Measurements from ENCODE around the gene XYLT1.

XYLT1 gene

DNA sequence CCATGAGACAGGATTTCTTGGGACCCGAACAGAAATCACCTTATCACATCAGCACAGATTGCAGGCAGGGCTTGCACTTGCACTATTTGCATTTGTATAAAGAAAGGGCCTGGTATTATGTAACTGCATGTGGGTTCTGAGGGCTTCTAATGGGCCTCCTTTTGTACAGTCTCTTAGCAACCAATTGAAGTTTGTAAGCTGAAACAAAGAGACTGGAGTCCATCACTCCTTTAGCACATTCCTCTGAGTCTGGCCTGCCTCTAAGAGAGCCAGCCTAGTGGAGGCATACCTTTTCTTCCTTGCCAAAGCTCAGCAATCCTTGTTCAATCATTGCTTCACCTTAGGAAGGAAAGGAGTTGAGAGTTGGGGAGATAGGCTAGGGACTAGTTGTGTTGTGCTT lies 387.1 kb downstream of the XYLT1 start:
- peaks cover 4% of the 10 kb centered on the region for H3K27me3 Mint-ChIP-seq (ENCODE audit: low read depth)
- H3K27ac Mint-ChIP-seq, result no peak overlapping the region
- H3K36me3 Mint-ChIP-seq (ENCODE audit: low read depth), result no peaks in the 10 kb centered on the region
- no peak for DNase-seq (ENCODE audit: low spot score)
- no peaks in the 10 kb centered on the region for H3K4me1 Mint-ChIP-seq (ENCODE audit: low read depth)
- no peaks in the 10 kb centered on the region for H3K9me3 Mint-ChIP-seq
- H3K4me3 Mint-ChIP-seq, result no peak overlapping the region

- no peaks in the 10 kb centered on the region for H3K4me1 Mint-ChIP-seq (ENCODE audit: low read depth)
- no peak overlapping the region for H3K27ac Mint-ChIP-seq
- no peaks in the 10 kb centered on the region for H3K9me3 Mint-ChIP-seq
- H3K4me3 Mint-ChIP-seq, result no peak overlapping the region
- H3K27me3 Mint-ChIP-seq (ENCODE audit: low read depth), result peaks cover 4% of the 10 kb centered on the region
- no peaks in the 10 kb centered on the region for H3K36me3 Mint-ChIP-seq (ENCODE audit: low read depth)
- no peak for DNase-seq (ENCODE audit: low spot score)
Observed at GRCh38 chr16:17082095-17082882, 388.5 kb downstream of the XYLT1 start.

- Mint-ChIP-seq H3K36me3 (ENCODE audit: low read depth) (no peaks in the 10 kb centered on the region), H3K4me3 (no peak overlapping the region), H3K27ac (no peak overlapping the region), H3K27me3 (ENCODE audit: low read depth) (peaks cover 4% of the 10 kb centered on the region), H3K9me3 (no peaks in the 10 kb centered on the region), H3K4me1 (ENCODE audit: low read depth) (no peaks in the 10 kb centered on the region)
- no peak for DNase-seq (ENCODE audit: low spot score)
Observed at GRCh38 chr16:17080105-17080504, 390.7 kb downstream of the XYLT1 start.

- Mint-ChIP-seq H3K27ac (no peak overlapping the region), H3K9me3 (no peaks in the 10 kb centered on the region), H3K36me3 (ENCODE audit: low read depth) (no peaks in the 10 kb centered on the region), H3K27me3 (ENCODE audit: low read depth) (peaks cover 4% of the 10 kb centered on the region), H3K4me3 (no peak overlapping the region), H3K4me1 (ENCODE audit: low read depth) (no peaks in the 10 kb centered on the region)
- no peak for DNase-seq (ENCODE audit: low spot score)
Observed at GRCh38 chr16:17078931-17079631, 391.7 kb downstream of the XYLT1 start.

DNA sequence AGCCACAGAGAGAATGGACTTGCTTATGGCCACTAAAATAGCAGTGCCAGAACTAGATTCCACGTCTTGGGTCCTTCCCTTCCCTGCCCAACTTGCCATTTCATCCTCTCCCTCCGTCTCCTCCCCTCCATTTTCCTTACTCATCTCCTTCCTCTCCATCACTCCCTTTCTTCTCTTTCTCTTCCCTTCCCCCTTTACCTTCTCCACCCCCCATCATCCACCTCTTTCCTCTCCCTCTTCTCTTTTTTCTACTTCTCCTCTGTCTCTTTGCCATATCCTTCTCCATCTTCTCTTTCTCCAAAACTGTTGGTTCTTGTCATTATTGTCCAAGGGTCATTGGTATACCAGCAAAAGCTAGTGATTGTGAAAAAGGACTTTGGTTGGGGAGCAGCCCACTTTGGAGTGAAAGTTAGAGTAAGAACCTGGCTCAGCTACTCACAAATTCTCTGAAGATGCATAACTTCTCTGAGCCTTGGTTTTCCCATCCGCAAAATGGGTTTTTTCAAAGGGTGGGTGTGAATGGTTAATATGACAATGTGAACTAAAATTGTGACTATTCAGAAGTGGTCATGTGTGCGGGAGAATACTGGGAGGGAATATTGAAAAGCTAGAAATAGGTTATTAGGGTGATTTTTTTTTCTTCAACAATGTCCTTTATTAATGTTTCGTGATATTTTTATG lies 393.8 kb downstream of the XYLT1 start:
- Mint-ChIP-seq H3K4me1 (ENCODE audit: low read depth) (no peaks in the 10 kb centered on the region), H3K27ac (no peak overlapping the region), H3K27me3 (ENCODE audit: low read depth) (peaks cover 6% of the 10 kb centered on the region), H3K36me3 (ENCODE audit: low read depth) (no peaks in the 10 kb centered on the region), H3K4me3 (no peak overlapping the region), H3K9me3 (no peaks in the 10 kb centered on the region)
- DNase-seq (ENCODE audit: low spot score), result no peak

- H3K27ac Mint-ChIP-seq, result no peak overlapping the region
- no peaks in the 10 kb centered on the region for H3K4me1 Mint-ChIP-seq (ENCODE audit: low read depth)
- no peaks in the 10 kb centered on the region for H3K9me3 Mint-ChIP-seq
- DNase-seq (ENCODE audit: low spot score), result no peak
- H3K27me3 Mint-ChIP-seq (ENCODE audit: low read depth), result peaks cover 6% of the 10 kb centered on the region
- H3K36me3 Mint-ChIP-seq (ENCODE audit: low read depth), result no peaks in the 10 kb centered on the region
- no peak overlapping the region for H3K4me3 Mint-ChIP-seq
Observed at GRCh38 chr16:17076092-17076754, 394.5 kb downstream of the XYLT1 start.

GRCh38 chr16:17072104-17072503 lies 398.7 kb downstream of the XYLT1 start:
- Mint-ChIP-seq H3K4me3 (no peak overlapping the region), H3K27me3 (ENCODE audit: low read depth) (peaks cover 3% of the 10 kb centered on the region), H3K36me3 (ENCODE audit: low read depth) (no peaks in the 10 kb centered on the region), H3K27ac (peak overlapping the region; percentile 39), H3K9me3 (no peaks in the 10 kb centered on the region), H3K4me1 (ENCODE audit: low read depth) (peaks cover 6% of the 10 kb centered on the region)
- no peak for DNase-seq (ENCODE audit: low spot score)

- H3K9me3 Mint-ChIP-seq, result no peaks in the 10 kb centered on the region
- H3K27me3 Mint-ChIP-seq (ENCODE audit: low read depth), result peaks cover 3% of the 10 kb centered on the region
- peak; percentile 57 for DNase-seq (ENCODE audit: low spot score)
- no peak overlapping the region for H3K27ac Mint-ChIP-seq
- no peaks in the 10 kb centered on the region for H3K36me3 Mint-ChIP-seq (ENCODE audit: low read depth)
- peak overlapping the region; percentile 52 for H3K4me3 Mint-ChIP-seq
- peaks cover 6% of the 10 kb centered on the region for H3K4me1 Mint-ChIP-seq (ENCODE audit: low read depth)
Observed at GRCh38 chr16:17070882-17071592, 399.7 kb downstream of the XYLT1 start.

GRCh38 chr16:17069681-17070080 lies 401.1 kb downstream of the XYLT1 start:
- DNase-seq (ENCODE audit: low spot score), result no peak
- Mint-ChIP-seq H3K27me3 (ENCODE audit: low read depth) (peaks cover 3% of the 10 kb centered on the region), H3K4me3 (no peak overlapping the region), H3K9me3 (no peaks in the 10 kb centered on the region), H3K4me1 (ENCODE audit: low read depth) (peaks cover 6% of the 10 kb centered on the region), H3K36me3 (ENCODE audit: low read depth) (no peaks in the 10 kb centered on the region), H3K27ac (no peak overlapping the region)

GRCh38 chr16:17068524-17068923 lies 402.2 kb downstream of the XYLT1 start:
- H3K27ac Mint-ChIP-seq, result no peak overlapping the region
- no peaks in the 10 kb centered on the region for H3K9me3 Mint-ChIP-seq
- H3K36me3 Mint-ChIP-seq (ENCODE audit: low read depth), result no peaks in the 10 kb centered on the region
- peaks cover 6% of the 10 kb centered on the region for H3K4me1 Mint-ChIP-seq (ENCODE audit: low read depth)
- no peak overlapping the region for H3K4me3 Mint-ChIP-seq
- no peak for DNase-seq (ENCODE audit: low spot score)
- peaks cover 3% of the 10 kb centered on the region for H3K27me3 Mint-ChIP-seq (ENCODE audit: low read depth)

DNA sequence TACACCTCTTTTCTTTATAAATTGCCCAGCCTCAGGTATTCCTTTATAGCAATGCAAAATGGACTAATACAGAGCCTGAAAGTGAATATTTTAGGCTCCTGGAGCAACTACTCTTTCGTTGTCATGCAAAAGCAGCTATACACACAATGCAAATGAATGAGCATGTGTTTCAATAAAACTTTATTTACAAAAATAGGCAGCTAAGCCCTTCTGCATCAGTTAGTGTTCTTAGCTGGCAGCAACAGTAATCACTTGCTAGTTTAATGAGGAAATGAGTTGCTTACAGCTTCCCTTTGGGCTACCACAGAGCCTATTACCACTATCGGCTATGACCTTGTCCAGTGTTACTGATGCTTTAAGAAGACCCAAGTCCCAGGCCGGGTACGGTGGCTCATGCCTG lies 402.9 kb downstream of the XYLT1 start:
- Mint-ChIP-seq H3K4me1 (ENCODE audit: low read depth) (peaks cover 6% of the 10 kb centered on the region), H3K36me3 (ENCODE audit: low read depth) (no peaks in the 10 kb centered on the region), H3K9me3 (no peaks in the 10 kb centered on the region), H3K27me3 (ENCODE audit: low read depth) (peaks cover 2% of the 10 kb centered on the region), H3K4me3 (no peak overlapping the region), H3K27ac (no peak overlapping the region)
- DNase-seq (ENCODE audit: low spot score), result no peak

- Mint-ChIP-seq H3K4me1 (ENCODE audit: low read depth) (no peaks in the 10 kb centered on the region), H3K27me3 (ENCODE audit: low read depth) (no peaks in the 10 kb centered on the region), H3K9me3 (no peaks in the 10 kb centered on the region), H3K4me3 (no peak overlapping the region), H3K36me3 (ENCODE audit: low read depth) (no peaks in the 10 kb centered on the region), H3K27ac (no peak overlapping the region)
- DNase-seq (ENCODE audit: low spot score), result no peak
Observed at GRCh38 chr16:17063201-17064139, 407.3 kb downstream of the XYLT1 start.

DNA sequence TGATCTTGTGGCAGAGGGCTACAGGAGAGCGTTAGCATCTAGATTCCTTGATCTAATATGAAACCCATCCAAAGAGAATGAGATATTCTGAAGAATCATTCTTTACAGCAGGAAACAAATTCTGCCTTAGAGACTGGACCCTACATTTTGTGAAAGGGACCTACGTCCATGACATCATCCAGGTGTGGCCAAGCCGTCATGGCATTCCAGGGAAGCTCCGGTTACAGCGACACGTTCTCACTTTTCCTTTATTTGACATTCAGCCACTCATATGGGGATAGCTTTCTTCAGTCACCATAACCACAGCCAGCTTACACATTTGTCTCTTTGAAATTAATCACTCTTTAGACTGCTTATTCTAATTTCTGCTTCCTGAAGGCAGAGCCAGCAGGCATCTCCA lies 408.1 kb downstream of the XYLT1 start:
- no peak for DNase-seq (ENCODE audit: low spot score)
- Mint-ChIP-seq H3K4me1 (ENCODE audit: low read depth) (no peaks in the 10 kb centered on the region), H3K4me3 (no peak overlapping the region), H3K9me3 (no peaks in the 10 kb centered on the region), H3K27me3 (ENCODE audit: low read depth) (no peaks in the 10 kb centered on the region), H3K36me3 (ENCODE audit: low read depth) (no peaks in the 10 kb centered on the region), H3K27ac (no peak overlapping the region)

All from T-helper 2 cell treated with Interferon-gamma antibody and Interleukin-4, amounts not matched to agents 5 μg/mL and 100 μg/mL, for 36 hours (primary cell).